M059J (cell line): ENCODE data around the gene OR5H2. TPM values are rescaled to one million over a fixed set of nuclear protein-coding genes. Genes with fewer than 3 reads are reported as not detected.

ENCODE experiments used
- DNase-seq: peaks from one replicate; pipeline ENCODE4 v3.0.0-alpha.2; 2012; ENCODE audit warnings: low read depth
- total RNA-seq: library from RNA; depleted of rRNA; stranded (reverse); fragments of >200 nt; shearing (Covaris generic); gene quantifications from 2 replicates; pipeline ENCODE4 v1.2.3, GENCODE V29; 2014; rRNA removed

OR5H2 gene
- total RNA-seq, 1 experiment from 2014 or later: not detected

DNA sequence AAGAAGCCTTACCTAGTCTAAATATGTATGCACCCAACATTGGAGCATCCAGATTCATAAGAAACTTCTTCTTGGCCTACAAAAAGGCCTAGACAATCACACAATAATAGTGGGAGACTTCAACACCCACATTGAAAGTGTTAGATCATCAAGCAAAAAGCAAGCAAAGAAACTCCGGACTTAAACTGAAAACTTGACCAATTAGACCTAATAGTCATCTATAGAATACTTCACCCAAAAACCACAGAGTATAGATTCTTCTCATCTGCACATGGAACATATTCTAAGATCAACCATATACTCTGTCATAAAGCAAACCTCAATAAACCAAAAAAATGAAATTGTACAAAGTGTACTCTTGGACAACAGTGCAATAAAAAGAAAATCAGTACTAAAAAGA, 49.0 kb downstream of the OR5H2 start:
- no peak for DNase-seq

Other genes starting within 250 kb of the OR5H2 start
- not detected in 2 replicates for gene GABRR3, start 247.2 kb upstream of the OR5H2 start, total RNA-seq
- gene OR5AC2, start 195.3 kb upstream of the OR5H2 start, total RNA-seq: not detected in 2 replicates
- gene OR5H1, start 151.8 kb upstream of the OR5H2 start, total RNA-seq: not detected in 2 replicates
- not detected in 2 replicates for gene OR5H14, start 135.0 kb upstream of the OR5H2 start, total RNA-seq
- not detected in 2 replicates for gene OR5H15, start 115.8 kb upstream of the OR5H2 start, total RNA-seq
- not detected in 2 replicates for gene OR5H6, start 18.3 kb upstream of the OR5H2 start, total RNA-seq
- not detected in 2 replicates for gene OR5K4, start 71.3 kb downstream of the OR5H2 start, total RNA-seq
- gene OR5K3, start 108.2 kb downstream of the OR5H2 start, total RNA-seq: not detected in 2 replicates
- gene OR5K1, start 180.7 kb downstream of the OR5H2 start, total RNA-seq: not detected in 2 replicates
- not detected in 2 replicates for gene OR5K2, start 215.2 kb downstream of the OR5H2 start, total RNA-seq
- gene CLDND1, start 240.4 kb downstream of the OR5H2 start, total RNA-seq: 269 and 350 TPM in 2 replicates
- 27.8 and 41.3 TPM in 2 replicates for gene GPR15, start 249.5 kb downstream of the OR5H2 start, total RNA-seq